ENCODE data around the gene DLST. TPM values are rescaled to one million over a fixed set of nuclear protein-coding genes. Genes with fewer than 3 reads are reported as not detected.

The DLST gene
- total RNA-seq, 1 donor from 2014 or later = 52.2 TPM

GRCh38 chr14:74952697-74953484 lies 71.2 kb downstream of the DLST start:
- Histone ChIP-seq H3K4me1 (peaks cover 22% of the 10 kb centered on the region), H3F3A (ENCODE audit: low read depth) (peaks cover 11% of the 10 kb centered on the region), H3K36me3 (no peaks in the 10 kb centered on the region), H3K4me2 (no peak overlapping the region), H2AFZ (replicated peaks) (no peak overlapping the region), H3K27ac (no peak overlapping the region), H4K20me1 (ENCODE audit: low read depth) (no peaks in the 10 kb centered on the region), H3K79me2 (ENCODE audit: low read depth) (no peaks in the 10 kb centered on the region), H3K9me3 (ENCODE audit: low read depth) (no peaks in the 10 kb centered on the region), H3K27me3 (peaks cover 40% of the 10 kb centered on the region), H3K4me3 (no peak overlapping the region), H3K9ac (no peak overlapping the region)
- H3K4me1 Mint-ChIP-seq = peaks cover 26% of the 10 kb centered on the region
- H3K9me3 Mint-ChIP-seq = no peaks in the 10 kb centered on the region
- peaks cover 8% of the 10 kb centered on the region for H3K27me3 Mint-ChIP-seq (ENCODE audit: insufficient read depth, low read depth)
- no peak overlapping the region for H3K27ac Mint-ChIP-seq
- peak overlapping the region; percentile 10 for H3K4me3 Mint-ChIP-seq
- no peaks in the 10 kb centered on the region for H3K36me3 Mint-ChIP-seq
- TF ChIP-seq EZH2 (IDR thresholded peaks at IDR 0.05) (no peak), CTCF (IDR thresholded peaks at IDR 0.05) (no peak), EZH2phosphoT487 (IDR thresholded peaks at IDR 0.05) (no peak)
- DNase-seq (ENCODE audit: low spot score) = no peak

Other genes starting within 250 kb of the DLST start
- 25.2 and 27.7 TPM in 2 replicates for gene AREL1, start 168.8 kb upstream of the DLST start, total RNA-seq (ENCODE audit: low replicate concordance)
- 41.7 and 96.1 TPM in 2 replicates for gene FCF1, start 168.8 kb upstream of the DLST start, total RNA-seq (ENCODE audit: low replicate concordance)
- gene YLPM1, start 118.6 kb upstream of the DLST start, total RNA-seq (ENCODE audit: low replicate concordance) = 35.7 and 55.9 TPM in 2 replicates
- not detected in 2 replicates for gene PROX2, start 5.8 kb upstream of the DLST start, total RNA-seq (ENCODE audit: low replicate concordance)
- 6.4 and 15.1 TPM in 2 replicates for gene RPS6KL1, start 41.3 kb downstream of the DLST start, total RNA-seq (ENCODE audit: low replicate concordance)
- gene PGF, start 73.7 kb downstream of the DLST start, total RNA-seq (ENCODE audit: low replicate concordance) = 1.0 and 2.1 TPM in 2 replicates
- 26.9 and 29.7 TPM in 2 replicates for gene EIF2B2, start 121.0 kb downstream of the DLST start, total RNA-seq (ENCODE audit: low replicate concordance)
- 23.2 and 41.5 TPM in 2 replicates for gene MLH3, start 169.6 kb downstream of the DLST start, total RNA-seq (ENCODE audit: low replicate concordance)
- 38.8 and 43.1 TPM in 2 replicates for gene ACYP1, start 182.1 kb downstream of the DLST start, total RNA-seq (ENCODE audit: low replicate concordance)
- 0.90 and 0.94 TPM in 2 replicates for gene ZC2HC1C, start 187.7 kb downstream of the DLST start, total RNA-seq (ENCODE audit: low replicate concordance)
- 25.9 and 28.3 TPM in 2 replicates for gene NEK9, start 245.1 kb downstream of the DLST start, total RNA-seq (ENCODE audit: low replicate concordance)